GM21717 (cell line): ENCODE measurements around the gene SPATC1L.
"Not testable (repeated sequence)": the region's sequence is repeated elsewhere in the genome, so short reads cannot be mapped to it uniquely, and the experiment has no call there.

Source experiments
- ATAC-seq: cut with Tn5 transposase; IDR thresholded peaks from one replicate; pipeline ENCODE4 v1.9.1; 2021; ENCODE audit warnings: mild to moderate bottlenecking, moderate library complexity; ENCODE audit not compliant: unreplicated experiment

Gene SPATC1L

DNA sequence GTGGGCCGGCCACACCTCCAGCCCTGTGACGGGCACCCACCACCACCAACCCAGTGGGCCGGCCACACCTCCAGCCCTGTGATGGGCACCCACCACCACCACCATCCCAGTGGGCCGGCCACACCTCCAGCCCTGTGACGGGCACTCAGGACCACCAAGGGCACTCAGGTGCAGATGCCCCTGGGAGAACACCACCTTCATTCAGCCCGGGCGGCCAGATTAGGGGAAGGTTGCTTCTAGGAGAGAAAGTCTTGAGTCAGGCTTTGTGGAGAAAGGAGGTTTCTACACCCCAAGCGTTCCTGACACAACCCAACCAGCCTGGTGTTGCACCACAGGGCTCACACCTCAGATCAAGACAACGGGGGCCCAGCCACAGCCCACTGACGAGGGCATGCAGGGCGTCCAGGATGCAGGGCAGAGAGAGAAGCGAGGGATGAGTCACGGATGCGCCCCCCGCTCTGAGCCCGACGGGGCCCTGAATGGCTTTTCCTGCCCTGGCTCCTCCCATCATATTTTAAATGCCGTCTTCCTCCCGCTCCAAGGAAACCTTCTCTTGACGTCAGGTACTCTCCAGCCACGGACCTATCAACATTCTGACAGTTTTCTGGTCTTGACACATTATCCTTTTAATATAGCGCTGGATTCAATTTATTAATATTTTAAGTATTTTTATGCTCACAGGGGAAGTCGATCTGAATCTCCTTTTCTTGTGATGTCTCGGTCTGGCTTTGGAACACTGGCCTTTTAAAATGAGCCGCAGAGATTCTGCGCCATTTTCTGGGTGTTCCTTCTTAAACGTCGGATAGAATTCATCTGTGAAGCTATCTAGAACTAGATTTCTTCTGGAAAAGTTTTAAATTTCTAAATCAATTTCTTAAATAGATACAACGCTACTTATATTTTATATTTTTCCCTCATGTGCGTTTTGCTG is 631 bp upstream of the SPATC1L start:
- no peak for ATAC-seq

DNA sequence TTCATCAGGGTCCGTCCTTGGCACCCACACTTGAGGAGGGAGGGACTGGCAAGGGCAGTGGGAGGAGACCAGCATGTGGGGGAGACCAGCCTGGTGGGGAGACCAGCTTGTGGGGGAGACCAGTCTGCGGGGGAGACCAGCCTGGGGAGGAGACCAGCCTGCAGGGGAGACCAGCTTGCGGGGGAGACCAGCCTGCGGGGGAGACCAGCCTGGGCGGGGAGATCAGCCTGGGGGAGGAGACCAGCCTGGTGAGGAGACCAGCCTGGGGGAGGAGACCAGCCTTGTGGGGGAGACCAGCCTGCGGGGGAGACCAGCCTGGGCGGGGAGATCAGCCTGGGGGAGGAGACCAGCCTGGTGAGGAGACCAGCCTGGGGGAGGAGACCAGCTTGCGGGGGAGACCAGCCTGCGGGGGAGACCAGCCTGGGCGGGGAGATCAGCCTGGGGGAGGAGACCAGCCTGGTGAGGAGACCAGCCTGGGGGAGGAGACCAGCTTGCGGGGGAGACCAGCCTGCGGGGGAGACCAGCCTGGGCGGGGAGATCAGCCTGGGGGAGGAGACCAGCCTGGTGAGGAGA is 836 bp downstream of the SPATC1L start:
- not testable (repeated sequence) for ATAC-seq

- ATAC-seq, result no peak
Observed at GRCh38 chr21:46182548-46183336, 1.5 kb downstream of the SPATC1L start.

GRCh38 chr21:46181953-46182547 is 2.2 kb downstream of the SPATC1L start:
- no peak for ATAC-seq

GRCh38 chr21:46181436-46181835 is 2.8 kb downstream of the SPATC1L start:
- ATAC-seq, result no peak

- no peak for ATAC-seq
Observed at GRCh38 chr21:46180778-46181391, 3.4 kb downstream of the SPATC1L start.

GRCh38 chr21:46180079-46180722 is 4.1 kb downstream of the SPATC1L start:
- ATAC-seq, result no peak

- ATAC-seq, result no peak
Observed at GRCh38 chr21:46179708-46180078, 4.6 kb downstream of the SPATC1L start.

DNA sequence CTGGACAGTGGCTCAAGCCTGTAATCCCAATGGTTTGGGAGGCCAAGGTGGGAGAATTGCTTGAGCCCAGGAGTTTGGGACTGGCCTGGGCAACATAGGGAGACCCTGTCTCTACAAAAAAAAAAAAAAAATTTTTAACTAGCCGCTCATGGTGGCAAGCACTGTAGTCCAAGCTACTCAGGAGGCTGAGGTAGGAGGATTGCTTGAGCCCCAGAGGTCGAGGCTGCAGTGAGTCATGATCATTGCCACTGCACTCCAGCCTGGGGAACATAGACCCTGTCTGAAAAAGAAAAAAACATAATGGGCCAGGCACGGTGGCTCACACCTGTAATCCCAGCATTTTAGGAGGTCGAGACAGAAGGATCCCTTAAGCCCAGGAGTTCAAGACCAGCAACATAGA is 5.3 kb downstream of the SPATC1L start:
- ATAC-seq, result no peak

- not testable (repeated sequence) for ATAC-seq
Observed at GRCh38 chr21:46176443-46177129, 7.7 kb downstream of the SPATC1L start.

DNA sequence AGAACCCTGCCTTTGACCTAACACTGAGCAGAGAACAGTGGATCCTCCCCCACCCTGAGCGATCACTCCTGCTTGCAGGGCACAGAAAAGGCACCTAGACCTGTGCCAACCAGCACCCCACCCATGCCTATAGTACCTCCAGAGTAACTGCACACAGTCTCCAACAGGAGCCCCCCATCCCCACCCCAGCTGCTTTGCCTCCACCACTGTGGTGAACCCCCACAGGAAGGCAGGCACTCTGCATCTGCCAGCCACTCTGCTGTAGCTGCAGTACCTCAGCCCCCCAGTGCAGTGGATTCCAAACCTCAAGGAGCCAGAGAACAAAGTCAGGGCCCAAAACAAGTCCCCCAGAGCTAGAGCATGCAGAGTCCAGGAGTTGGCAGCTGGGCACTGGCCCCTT is 10.7 kb downstream of the SPATC1L start:
- ATAC-seq, result no peak

DNA sequence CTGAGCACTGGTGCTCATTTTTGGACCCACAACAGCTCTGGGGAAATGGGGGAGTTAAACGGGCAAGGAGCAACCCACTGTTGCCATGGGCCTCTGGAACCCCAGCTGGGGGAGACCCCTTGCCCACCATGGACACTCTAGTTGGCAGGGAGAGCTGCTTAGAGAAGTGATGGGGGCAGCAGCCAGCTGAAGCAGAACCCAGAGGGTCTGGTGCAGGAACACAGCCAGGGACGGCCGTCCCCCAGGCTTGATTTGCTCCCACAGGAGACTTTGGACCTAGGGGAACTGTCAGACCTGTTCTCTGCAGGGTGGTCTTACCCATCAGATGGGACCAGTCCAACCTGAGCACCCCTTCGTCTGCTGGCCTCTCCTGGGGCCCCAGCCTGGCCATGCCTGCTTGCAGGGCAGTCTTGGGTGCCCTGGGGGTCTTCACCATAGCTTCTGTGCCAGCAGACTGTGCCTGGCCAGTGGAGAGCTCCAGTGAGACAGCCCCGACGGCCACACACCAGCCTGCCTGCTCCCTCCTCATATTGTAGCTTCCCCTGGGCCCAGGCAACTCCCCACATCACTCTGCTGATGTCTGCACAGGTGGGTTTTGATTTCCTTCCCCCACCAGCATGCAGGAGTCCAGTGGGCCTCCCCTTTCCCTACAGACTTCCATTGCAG is 11.3 kb downstream of the SPATC1L start:
- no peak for ATAC-seq

GRCh38 chr21:46171996-46172862 is 12.0 kb downstream of the SPATC1L start:
- no peak for ATAC-seq

DNA sequence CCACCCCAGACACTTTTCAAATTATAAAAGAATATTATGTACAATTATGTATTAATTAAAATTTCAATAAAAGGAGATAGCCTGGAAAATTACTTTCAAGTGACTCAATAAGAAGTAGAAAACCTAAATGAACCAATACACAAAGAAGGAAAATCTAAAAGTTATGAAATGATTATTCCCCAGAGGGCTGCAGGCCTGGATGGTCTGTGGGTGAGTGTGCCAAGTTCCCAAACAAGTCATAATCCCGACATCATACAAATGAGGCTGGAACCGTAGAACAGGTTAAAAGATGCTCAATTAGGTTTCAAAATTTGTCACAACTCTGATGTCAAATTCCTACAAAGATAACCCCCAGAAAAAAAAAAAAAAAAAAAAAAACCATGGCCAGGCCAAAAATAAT is 12.7 kb downstream of the SPATC1L start:
- ATAC-seq, result no peak

GRCh38 chr21:46170436-46171193 is 13.6 kb downstream of the SPATC1L start:
- ATAC-seq, result not testable (repeated sequence)

GRCh38 chr21:46168659-46169386 is 15.4 kb downstream of the SPATC1L start:
- ATAC-seq, result no peak

- no peak for ATAC-seq
Observed at GRCh38 chr21:46168238-46168637, 16.0 kb downstream of the SPATC1L start.
